Heart left ventricle (tissue), 16 donors: ENCODE data around the gene PCSK6. TPM values are rescaled to one million over a fixed set of nuclear protein-coding genes. Genes with fewer than 3 reads are reported as not detected.
A peak's percentile ranks its signal among the peaks of the same experiment; 100 is the strongest.

Source experiments
- ATAC-seq, 4 donors: fragments of 200-7000 bp; cut with Tn5 transposase; one replicate each; pipeline ENCODE4 v1.9.1; 2020 to 2022; ENCODE audit warnings: moderate library complexity in 4 of 4, mild to moderate bottlenecking in 3 of 4, moderate number of reproducible peaks in 1 of 4
- DNase-seq, 5 donors: peaks; one replicate each; pipeline ENCODE4 v3.0.0-alpha.2; 2020
- H3K27ac ChIP-seq, 12 donors: fragments of 200-600 bp; sonication (generic) in 4 of 12; one replicate each; pipeline versions ENCODE4 v1.5.0 to v1.8.0; 2016 to 2022; ENCODE audit warnings: mild to moderate bottlenecking in 2 of 12
- H3K27me3 ChIP-seq, 9 donors: fragments of 200-600 bp; sonication (generic) in 2 of 9; one replicate each; pipeline versions ENCODE4 v1.5.1 to v1.8.0; 2016 to 2022; ENCODE audit warnings: mild to moderate bottlenecking in 3 of 9
- H3K36me3 ChIP-seq, 9 donors: fragments of 200-600 bp; sonication (generic) in 2 of 9; one replicate each; pipeline versions ENCODE4 v1.5.0 to v1.8.0; 2018 to 2022; ENCODE audit warnings: mild to moderate bottlenecking in 2 of 9
- H3K4me1 ChIP-seq, 12 donors: fragments of 200-600 bp; sonication (generic) in 4 of 12; one replicate each; pipeline versions ENCODE4 v1.5.0 to v1.8.0; 2016 to 2022; ENCODE audit warnings: mild to moderate bottlenecking in 3 of 12
- H3K4me3 ChIP-seq, 12 donors: fragments of 200-600 bp; sonication (generic) in 4 of 12; one replicate each; pipeline versions ENCODE4 v1.5.0 to v1.8.0; 2017 to 2022; ENCODE audit warnings: mild to moderate bottlenecking in 9 of 12, moderate library complexity in 4 of 12
- H3K9me3 ChIP-seq, 12 donors: fragments of 200-600 bp; sonication (generic) in 4 of 12; one replicate each; pipeline versions ENCODE4 v1.5.0 to v1.8.0; 2016 to 2022; ENCODE audit warnings: mild to moderate bottlenecking in 1 of 12
- POLR2A ChIP-seq, 2 donors: fragments of 450-650 bp; IDR thresholded peaks; one replicate each; pipeline ENCODE4 v1.6.1; 2017; ENCODE audit warnings: antibody characterized with exemption in 2 of 2, mild to moderate bottlenecking in 2 of 2, moderate library complexity in 2 of 2
- WGBS, 4 donors: extraction: QIAGEN DNeasy Blood & Tissue Kit in 2 of 4; methylation state at CpG; one replicate each; pipeline versions ENCODE4 v1.1.5 to v1.1.7; 2013 to 2018; 5-methylcytosine and 5-hydroxymethylcytosine counted together
- intact Hi-C, 10 donors: fragments of 100-400 bp; cut with DNase I; formaldehyde crosslinking; loops; one replicate each; pipeline versions ENCODE4 v1.11.1 to v1.14.2; 2022
- polyA plus RNA-seq, 2 donors: library from polyadenylated mRNA; stranded (reverse); fragments of 200-250 nt; gene quantifications; one replicate each; pipeline ENCODE4 v1.2.3, GENCODE V29; 2013
- total RNA-seq, 9 donors: library from RNA; depleted of rRNA in 2 of 9; stranded (reverse); fragments of >200 nt in 2 of 9; fragmentation: NEBNext Ultra II Directional in 3 of 9; extraction: Animal tissue kit (Norgen Biotek cat#: 25700) in 3 of 9; gene quantifications; one replicate each; pipeline versions ENCODE4 v1.1.0 to v1.2.4, GENCODE V29; 2016 to 2023
- TF ChIP-seq, protein P1 (sequence below), 12 donors: fragments of 200-600 bp; sonication (generic) in 4 of 12; IDR thresholded peaks; one replicate each; pipeline versions ENCODE4 v1.5.0 to v1.8.0; 2018 to 2022; ENCODE audit warnings: antibody characterized with exemption in 12 of 12, mild to moderate bottlenecking in 5 of 12
- donor health status: ischemic (EF 13 %, LVEDD 7.1; RV severe dilation, severe dysfunction).
- donor health status: healthy with polysubstance abuse.
- donor health status: DM: no; HTN: yes; CAD: no.
- donor health status: DM: no; HTN: no; CAD: no.
- donor health status: ischemic (EF 25% LVEDD 6.9; RV normal size, moderate dysfunction).
- donor health status: ischemic (EF 25% LVEDD 5.7; RV mildly dilated, moderate dysfunction).
- donor health status: healthy.
- donor health status: DM: yes; HTN: yes; CAD: no.
- donor health status: ischemic (EF 35%, LVEDD 5.7; RV mildly dilated, moderate dysfunction).
- donor health status: nonischemic (EF 11% LVEDD 7.7; RV severe dilation, severe dysfunction).
- donor health status: DM: yes; HTN: yes; CAD: no.
- donor health status: PGD.
- donor health status: ischemic (EF 29% LVEDD 5.4; RV normal size, mild dysfunction).
- donor health status: nonischemic (EF 23%, LVEDD 6.1; RV moderate dilation, normal function).

PCSK6 gene
- total and polyA plus RNA-seq, 11 donors: 7.3 to 41.7 (median 22.3) TPM

DNA sequence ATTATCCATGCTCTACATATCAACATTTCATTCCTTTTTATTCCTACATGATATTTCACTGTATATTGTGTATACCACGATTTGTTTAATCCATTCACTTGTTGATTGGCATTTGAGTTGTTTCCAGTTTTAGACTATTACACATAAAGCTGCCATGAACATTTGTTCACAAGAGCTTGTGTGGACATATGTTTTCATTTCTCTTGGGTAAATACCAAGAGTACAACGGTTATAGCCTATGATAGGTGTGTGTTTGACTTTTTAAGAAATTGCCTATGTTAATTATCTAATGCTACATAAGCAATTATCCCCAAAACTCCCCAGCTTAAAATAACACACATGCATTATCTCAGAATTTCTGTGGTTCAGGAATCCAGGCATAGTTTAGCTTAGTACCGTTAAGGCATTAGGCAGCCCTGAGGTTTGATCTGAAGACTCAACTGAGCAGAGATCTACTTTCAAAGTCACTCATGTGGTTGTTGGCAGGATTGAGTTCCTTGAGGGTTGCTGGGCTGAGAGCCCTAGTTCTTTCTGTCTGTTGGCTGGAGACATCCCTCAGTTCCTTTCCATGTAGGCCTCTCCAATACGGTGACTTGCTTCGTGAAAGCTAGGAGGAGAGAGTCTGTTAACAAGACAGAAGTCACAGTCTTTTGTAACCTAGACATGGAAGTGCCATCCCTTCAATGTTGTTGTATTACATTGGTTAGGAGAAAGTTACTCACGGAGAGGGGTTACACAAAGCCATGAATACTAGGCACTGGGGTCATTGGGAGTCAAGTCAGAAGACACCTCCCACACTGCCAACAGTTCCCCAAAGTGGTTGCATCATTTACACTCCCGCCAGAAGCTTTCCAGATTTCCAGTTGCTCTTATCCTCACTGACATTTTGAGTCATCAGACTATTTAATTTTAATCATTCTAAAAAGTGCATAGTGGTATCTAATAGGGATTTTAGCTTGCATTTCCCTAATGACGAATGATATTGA is 21.0 kb upstream of the PCSK6 start:
- intact Hi-C loops: no loop called here
- ATAC-seq (no peak), DNase-seq (no peak)
- Histone ChIP-seq H3K36me3 (no peaks in the 10 kb centered on the region), H3K9me3 (peaks cover 0 to 9% (median 2%) of the 10 kb centered on the region in 12 donors), H3K27ac (peak overlapping the region in 1 of 12 donors; percentile 10), H3K4me3 (no peak overlapping the region), H3K27me3 (no peaks in the 10 kb centered on the region), H3K4me1 (no peaks in the 10 kb centered on the region)
- TF ChIP-seq POLR2A (IDR thresholded peaks at IDR 0.05): no peak
- TF ChIP-seq, protein P1, sequence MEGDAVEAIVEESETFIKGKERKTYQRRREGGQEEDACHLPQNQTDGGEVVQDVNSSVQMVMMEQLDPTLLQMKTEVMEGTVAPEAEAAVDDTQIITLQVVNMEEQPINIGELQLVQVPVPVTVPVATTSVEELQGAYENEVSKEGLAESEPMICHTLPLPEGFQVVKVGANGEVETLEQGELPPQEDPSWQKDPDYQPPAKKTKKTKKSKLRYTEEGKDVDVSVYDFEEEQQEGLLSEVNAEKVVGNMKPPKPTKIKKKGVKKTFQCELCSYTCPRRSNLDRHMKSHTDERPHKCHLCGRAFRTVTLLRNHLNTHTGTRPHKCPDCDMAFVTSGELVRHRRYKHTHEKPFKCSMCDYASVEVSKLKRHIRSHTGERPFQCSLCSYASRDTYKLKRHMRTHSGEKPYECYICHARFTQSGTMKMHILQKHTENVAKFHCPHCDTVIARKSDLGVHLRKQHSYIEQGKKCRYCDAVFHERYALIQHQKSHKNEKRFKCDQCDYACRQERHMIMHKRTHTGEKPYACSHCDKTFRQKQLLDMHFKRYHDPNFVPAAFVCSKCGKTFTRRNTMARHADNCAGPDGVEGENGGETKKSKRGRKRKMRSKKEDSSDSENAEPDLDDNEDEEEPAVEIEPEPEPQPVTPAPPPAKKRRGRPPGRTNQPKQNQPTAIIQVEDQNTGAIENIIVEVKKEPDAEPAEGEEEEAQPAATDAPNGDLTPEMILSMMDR (IDR thresholded peaks at IDR 0.05): no peak
- WGBS, 4 donors: 82 to 89% (median 86%) methylated on average over 8 of the region's 8 CpGs

DNA sequence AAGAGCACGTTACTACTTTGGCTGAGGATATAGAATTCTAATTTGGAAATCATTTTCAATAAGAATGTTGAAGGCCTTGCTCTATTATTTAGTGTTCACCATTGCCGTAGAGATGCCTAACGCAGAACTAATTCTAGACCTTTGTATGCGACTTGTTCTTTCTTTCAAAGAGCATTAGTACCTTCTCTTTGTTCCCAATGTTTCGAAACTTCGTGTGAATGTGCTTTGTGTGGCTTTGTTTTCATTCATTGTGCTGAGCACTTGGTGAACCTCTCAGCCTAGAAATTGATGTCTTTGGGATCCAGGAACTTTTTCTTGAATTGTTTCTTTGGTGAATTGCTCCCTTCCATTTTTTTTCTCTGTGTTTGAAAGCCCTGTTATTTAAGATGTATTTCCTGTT is 19.8 kb upstream of the PCSK6 start:
- Histone ChIP-seq H3K36me3 (no peaks in the 10 kb centered on the region), H3K9me3 (no peaks in the 10 kb centered on the region), H3K27me3 (no peaks in the 10 kb centered on the region), H3K4me3 (no peak overlapping the region), H3K27ac (no peak overlapping the region), H3K4me1 (no peaks in the 10 kb centered on the region)
- ATAC-seq (no peak), DNase-seq (no peak)
- TF ChIP-seq, protein P1 (IDR thresholded peaks at IDR 0.05): no peak
- no peak for TF ChIP-seq POLR2A (IDR thresholded peaks at IDR 0.05)
- intact Hi-C loops: no loop called here
- WGBS, 4 donors: 90 to 93% (median 92%) methylated on average over 6 of the region's 6 CpGs

DNA sequence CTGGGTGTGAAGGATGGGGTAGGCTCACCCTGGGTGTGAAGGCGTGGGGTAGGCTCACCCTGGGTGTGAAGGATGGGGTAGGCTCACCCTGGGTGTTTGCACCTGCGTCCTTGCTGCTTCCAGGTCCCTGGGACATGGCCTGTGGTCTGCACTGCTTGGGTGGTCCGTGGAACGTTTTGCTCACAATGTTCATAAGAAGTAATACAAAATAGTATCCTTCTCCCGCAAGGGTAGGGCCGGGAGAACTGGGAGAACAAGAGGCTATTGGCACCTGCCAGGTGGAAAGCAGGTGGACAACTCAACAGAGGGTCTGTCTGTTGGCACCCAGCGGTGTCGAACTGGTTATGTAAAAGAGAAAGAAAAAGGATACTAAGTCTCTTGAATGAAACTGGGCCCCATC is 17.0 kb upstream of the PCSK6 start:
- WGBS, 4 donors: 86 to 92% (median 89%) methylated on average over 8 of the region's 8 CpGs
- Histone ChIP-seq H3K27me3 (peaks cover 0 to 14% (median 0%) of the 10 kb centered on the region in 9 donors), H3K4me1 (peaks cover 0 to 8% (median 0%) of the 10 kb centered on the region in 12 donors), H3K4me3 (no peak overlapping the region), H3K9me3 (no peaks in the 10 kb centered on the region), H3K27ac (no peak overlapping the region), H3K36me3 (no peaks in the 10 kb centered on the region)
- DNase-seq (no peak), ATAC-seq (no peak)
- intact Hi-C loops: no loop called here
- TF ChIP-seq, protein P1 (IDR thresholded peaks at IDR 0.05): no peak
- TF ChIP-seq POLR2A (IDR thresholded peaks at IDR 0.05): no peak

DNA sequence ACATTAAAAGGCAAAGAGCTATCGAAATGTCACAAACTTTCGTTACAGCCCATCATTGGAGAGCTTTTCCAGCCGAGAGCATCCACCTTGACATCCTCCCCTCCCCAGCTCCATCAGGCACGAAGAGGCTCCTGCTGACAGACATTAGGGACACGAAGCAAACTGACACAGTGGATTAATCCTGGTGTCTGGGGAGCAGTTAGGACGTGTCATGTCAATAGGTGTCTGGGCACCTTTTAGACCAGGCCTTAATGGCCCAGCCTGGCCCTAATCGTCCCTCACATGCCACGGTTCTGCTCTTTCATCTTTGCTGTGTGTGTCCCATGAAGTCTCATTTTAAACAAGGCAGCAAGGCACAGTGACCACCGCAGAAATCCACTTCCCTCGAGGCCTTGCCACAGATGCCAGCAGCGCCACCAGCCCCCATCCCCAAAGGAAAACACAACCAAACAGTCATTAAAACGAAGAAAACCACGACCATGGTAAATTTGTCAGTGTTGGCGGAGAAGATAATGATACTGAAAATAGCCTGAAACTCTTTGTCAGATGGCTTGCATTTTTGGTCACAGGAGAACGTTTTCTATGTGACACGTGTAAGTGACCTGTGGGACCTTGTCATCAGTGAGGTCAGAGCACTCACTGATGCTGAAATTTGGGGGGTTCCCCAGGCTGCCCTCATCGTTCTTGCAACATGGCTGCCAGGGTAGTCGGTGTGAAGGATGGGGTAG is 16.3 kb upstream of the PCSK6 start:
- no peak for ATAC-seq
- intact Hi-C loops: no loop called here
- Histone ChIP-seq H3K27ac (no peak overlapping the region), H3K4me3 (no peak overlapping the region), H3K4me1 (peaks cover 0 to 14% (median 4%) of the 10 kb centered on the region in 12 donors), H3K27me3 (peaks cover 0 to 15% (median 0%) of the 10 kb centered on the region in 9 donors), H3K36me3 (no peaks in the 10 kb centered on the region), H3K9me3 (no peaks in the 10 kb centered on the region)
- TF ChIP-seq, protein P1 (IDR thresholded peaks at IDR 0.05): no peak
- no peak for TF ChIP-seq POLR2A (IDR thresholded peaks at IDR 0.05)
- WGBS, 4 donors: 76 to 81% (median 77%) methylated on average over 17 to 18 of the region's 18 CpGs
- no peak for DNase-seq
